Endodermal cell (in vitro differentiated cells): Measurements from ENCODE around the gene SRP14. TPM values are rescaled to one million over a fixed set of nuclear protein-coding genes. Genes with fewer than 3 reads are reported as not detected.

Source experiments
- DNase-seq: peaks from one replicate; pipeline ENCODE4 v3.0.0-alpha.2; 2017
- H3K27ac ChIP-seq: 2 replicates; pipeline ENCODE4 v1.5.1; 2013; ENCODE audit warnings: mild to moderate bottlenecking, low read depth, low read length, moderate library complexity
- H3K27me3 ChIP-seq: 2 replicates; pipeline ENCODE4 v1.6.1; 2013; ENCODE audit warnings: mild to moderate bottlenecking, low read length, moderate library complexity; ENCODE audit not compliant: insufficient read depth, control insufficient read depth, poor library complexity, severe bottlenecking
- H3K36me3 ChIP-seq: 2 replicates; pipeline ENCODE4 v1.7.0; 2013; ENCODE audit warnings: mild to moderate bottlenecking, low read length, moderate library complexity; ENCODE audit not compliant: control insufficient read depth, insufficient read depth
- H3K4me1 ChIP-seq: one replicate; pipeline ENCODE4 v1.7.0; 2013; ENCODE audit warnings: low read length; ENCODE audit not compliant: control insufficient read depth, insufficient read depth
- H3K4me3 ChIP-seq: 2 replicates; pipeline ENCODE4 v1.5.1; 2013; ENCODE audit warnings: mild to moderate bottlenecking, low read length, moderate library complexity
- H3K9ac ChIP-seq: 2 replicates; pipeline ENCODE4 v1.6.1; 2013; ENCODE audit warnings: mild to moderate bottlenecking, low read length, moderate library complexity; ENCODE audit not compliant: poor library complexity, severe bottlenecking; ENCODE audit errors: extremely low read depth
- H3K9me3 ChIP-seq: 2 replicates; pipeline ENCODE4 v1.6.1; 2013; ENCODE audit warnings: mild to moderate bottlenecking, low read length, moderate library complexity; ENCODE audit not compliant: control insufficient read depth
- H3K27ac Mint-ChIP-seq: 2 replicates; pipeline ENCODE4 v1.8.0; 2020; ENCODE audit warnings: mixed read lengths
- H3K27me3 Mint-ChIP-seq: 2 replicates; pipeline ENCODE4 v1.8.0; 2021; ENCODE audit warnings: mild to moderate bottlenecking, mixed read lengths; ENCODE audit not compliant: insufficient read depth
- H3K36me3 Mint-ChIP-seq: 2 replicates; pipeline ENCODE4 v1.8.0; 2020; ENCODE audit warnings: low read depth, mixed read lengths
- H3K4me1 Mint-ChIP-seq: 2 replicates; pipeline ENCODE4 v1.8.0; 2020; ENCODE audit warnings: mixed read lengths
- H3K4me3 Mint-ChIP-seq: 2 replicates; pipeline ENCODE4 v1.8.0; 2020; ENCODE audit warnings: mild to moderate bottlenecking, moderate library complexity, mixed read lengths
- H3K9me3 Mint-ChIP-seq: 2 replicates; pipeline ENCODE4 v1.8.0; 2020; ENCODE audit warnings: mild to moderate bottlenecking, mixed read lengths
- CTCF ChIP-seq: fragments of 200-600 bp; sonication (generic); conservative IDR thresholded peaks from 2 replicates; pipeline ENCODE4 v1.5.0; 2021; ENCODE audit warnings: antibody characterized with exemption, mild to moderate bottlenecking
- WGBS, 2 experiments: methylation state at CpG; one replicate each; pipeline versions ENCODE4 v1.1.5 to v1.1.7; 2013; ENCODE audit warnings: missing lambda C conversion rate in 2 of 2, mixed read lengths in 1 of 2; ENCODE audit not compliant: insufficient coverage in 1 of 2, insufficient read length in 1 of 2; 5-methylcytosine and 5-hydroxymethylcytosine counted together
- long read RNA-seq, 4 experiments: library from polyadenylated mRNA in 2 of 4; library from RNA in 1 of 4; library from capped mRNA in 1 of 4; stranded (forward) in 3 of 4; unstranded in 1 of 4; transcript quantifications; one replicate each; pipeline ENCODE4 v2.0.0, GENCODE V29; 2020 to 2021; ENCODE audit warnings: inconsistent platforms in 1 of 4
- polyA plus RNA-seq, 2 experiments: library from polyadenylated mRNA; stranded (reverse); fragments of 50-300 nt; gene quantifications; one replicate each; pipeline ENCODE4 v1.2.3, GENCODE V29; 2013
- total RNA-seq, 2 donors: library from RNA; stranded (reverse); fragmentation: NEBNext Ultra II Directional in 1 of 2; extraction: Animal tissue kit (Norgen Biotek cat#: 25700) in 1 of 2; gene quantifications; 2 replicates in 1 of 2; 3 replicates in 1 of 2; pipeline ENCODE4 v1.2.1, GENCODE V29; 2021

The SRP14 gene
- 100 to 1,000 TPM; 237 to 293 TPM for total RNA-seq
- polyA plus RNA-seq (2013, experiment 1 of 2): 519 TPM
- polyA plus RNA-seq (2013, experiment 2 of 2): 534 TPM
- long read RNA-seq, experiment 1, transcript SRP14-201 (5 exons, 1,077 nt): major isoform, 201 of 306 reads
- long read RNA-seq, experiment 1, transcript SRP14-204 (4 exons, 780 nt): minor isoform, 25 of 306 reads
- long read RNA-seq, experiment 1, partial matches to known transcripts: 38 of 306 reads
- long read RNA-seq, experiment 1, other reads (novel, unspliced or antisense): 42 of 306 reads
- long read RNA-seq, experiment 2, transcript SRP14-201 (5 exons, 1,077 nt): major isoform, 500 of 520 reads
- long read RNA-seq, experiment 2, partial matches to known transcripts: 2 of 520 reads
- long read RNA-seq, experiment 2, other reads (novel, unspliced or antisense): 14 of 520 reads
- long read RNA-seq, experiment 3, transcript SRP14-201 (5 exons, 1,077 nt): major isoform, 352 of 365 reads
- long read RNA-seq, experiment 3, partial matches to known transcripts: 4 of 365 reads
- long read RNA-seq, experiment 3, other reads (novel, unspliced or antisense): 6 of 365 reads
- long read RNA-seq, experiment 4, transcript SRP14-204 (4 exons, 780 nt): major isoform, 1,284 of 1,368 reads
- long read RNA-seq, experiment 4, transcript SRP14-201 (5 exons, 1,077 nt): minor isoform, 7 of 1,368 reads
- long read RNA-seq, experiment 4, partial matches to known transcripts: 62 of 1,368 reads
- long read RNA-seq, experiment 4, other reads (novel, unspliced or antisense): 11 of 1,368 reads

- no peaks in the 10 kb centered on the region for H3K9me3 ChIP-seq
- H3K36me3 ChIP-seq: peaks cover 42% of the 10 kb centered on the region
- H3K27me3 Mint-ChIP-seq: no peaks in the 10 kb centered on the region
- H3K4me3 ChIP-seq: peak within 1 kb of the TSS; percentile 100
- 1% methylated on average over 35 to 59 of the region's 59 CpGs for WGBS, 2 experiments
- peak within 1 kb of the TSS; percentile 97 for H3K27ac Mint-ChIP-seq
- peak within 1 kb of the TSS; percentile 89 for H3K27ac ChIP-seq
- H3K9me3 Mint-ChIP-seq: no peaks in the 10 kb centered on the region
- no peaks in the 10 kb centered on the region for H3K27me3 ChIP-seq
- H3K9ac ChIP-seq: peak within 1 kb of the TSS; percentile 99
- peak; percentile 47 for TF ChIP-seq CTCF
- peaks cover 40% of the 10 kb centered on the region for H3K36me3 Mint-ChIP-seq
- peaks cover 3% of the 10 kb centered on the region for H3K4me1 ChIP-seq
- peak within 1 kb of the TSS; percentile 99 for H3K4me3 Mint-ChIP-seq
- H3K4me1 Mint-ChIP-seq: peaks cover 11% of the 10 kb centered on the region
- peak; percentile 98 for DNase-seq
These were observed at the start of gene SRP14 for GRCh38 chr15:40038638-40039543. SRP14 (minus strand) TSS chr15:40039181; CDS start chr15:40039116, 65 bp downstream.

- H3K9me3 Mint-ChIP-seq: no peaks in the 10 kb centered on the region
- 40 to 65% methylated on average over 6 to 9 of the region's 9 CpGs for WGBS, 2 experiments
- H3K4me1 Mint-ChIP-seq: peaks cover 80% of the 10 kb centered on the region
- Histone ChIP-seq H3K9ac (peak overlapping the region; percentile 50), H3K9me3 (no peaks in the 10 kb centered on the region), H3K36me3 (peaks cover 15% of the 10 kb centered on the region), H3K27ac (peak overlapping the region; percentile 87), H3K4me3 (no peak overlapping the region), H3K4me1 (peaks cover 64% of the 10 kb centered on the region), H3K27me3 (no peaks in the 10 kb centered on the region)
- peaks cover 6% of the 10 kb centered on the region for H3K27me3 Mint-ChIP-seq
- no peak for DNase-seq
- H3K27ac Mint-ChIP-seq: peak overlapping the region; percentile 93
- no peak for TF ChIP-seq CTCF
- peak overlapping the region; percentile 12 for H3K4me3 Mint-ChIP-seq
- H3K36me3 Mint-ChIP-seq: peaks cover 20% of the 10 kb centered on the region
These were observed 49.3 kb upstream of the SRP14 start for GRCh38 chr15:40087991-40088928.
